K562 treated with DMSO at 1 percent for 24 hours (cell line): ENCODE results near the gene PRRT4. TPM values are rescaled to one million over a fixed set of nuclear protein-coding genes. Genes with fewer than 3 reads are reported as not detected.

ENCODE experiments used
- total RNA-seq: library from RNA; unstranded; fragments of 300-600 nt; gene quantifications from 2 replicates; pipeline ENCODE4 v1.2.3, GENCODE V29; 2022; ENCODE audit warnings: low read depth; ENCODE audit not compliant: insufficient read depth

Gene PRRT4
- total RNA-seq, result not detected in 2 replicates

DNA sequence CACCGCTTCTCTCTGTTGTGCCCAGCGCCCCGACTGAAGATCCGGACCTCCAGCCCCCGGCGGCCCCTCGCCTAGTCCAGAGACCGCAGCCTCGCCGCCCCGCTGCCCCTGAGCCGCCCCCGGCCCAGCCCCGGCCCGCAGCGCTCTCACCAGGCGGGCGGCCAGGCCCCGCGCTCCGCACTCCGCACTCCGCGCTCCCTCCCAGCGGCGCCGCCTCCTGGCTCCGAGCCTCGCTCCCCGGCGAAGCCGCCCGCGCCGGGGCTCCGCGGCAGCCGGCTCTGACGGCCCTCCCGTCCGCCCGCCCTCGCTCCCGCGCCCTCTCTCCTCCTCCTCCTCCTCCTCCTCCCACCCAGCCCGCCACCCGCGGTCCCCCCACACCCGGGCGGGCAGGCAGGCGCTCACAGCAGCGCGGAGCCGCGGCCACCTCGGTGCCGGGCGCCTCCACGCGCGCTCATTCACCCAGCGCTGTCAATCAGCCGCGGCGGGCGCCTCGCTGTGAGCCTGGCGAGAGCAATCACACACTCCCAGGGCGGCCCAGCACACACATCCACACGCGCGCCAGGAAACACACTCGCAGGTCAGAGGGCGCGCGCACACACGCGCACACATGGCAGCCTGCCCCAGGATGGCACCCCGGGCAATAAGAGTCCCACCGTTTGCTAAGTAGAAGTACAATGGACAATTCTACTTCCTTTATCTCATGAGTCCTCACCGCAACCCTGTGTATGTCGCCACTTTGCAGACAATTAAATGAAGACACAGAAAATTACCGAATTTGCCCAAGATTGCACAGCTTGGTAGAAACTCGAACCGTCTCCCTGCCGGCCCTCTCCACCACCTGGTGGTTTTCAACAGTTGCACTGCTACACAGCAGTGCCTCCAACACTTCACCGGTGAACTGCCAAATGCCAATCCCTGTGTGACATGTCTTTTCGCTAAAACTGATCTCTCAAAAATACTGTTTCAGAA, at the start of gene PRRT4:
Gene PRRT4 (minus strand): TSS at position 280 of the 969 bp plus-strand sequence.

DNA sequence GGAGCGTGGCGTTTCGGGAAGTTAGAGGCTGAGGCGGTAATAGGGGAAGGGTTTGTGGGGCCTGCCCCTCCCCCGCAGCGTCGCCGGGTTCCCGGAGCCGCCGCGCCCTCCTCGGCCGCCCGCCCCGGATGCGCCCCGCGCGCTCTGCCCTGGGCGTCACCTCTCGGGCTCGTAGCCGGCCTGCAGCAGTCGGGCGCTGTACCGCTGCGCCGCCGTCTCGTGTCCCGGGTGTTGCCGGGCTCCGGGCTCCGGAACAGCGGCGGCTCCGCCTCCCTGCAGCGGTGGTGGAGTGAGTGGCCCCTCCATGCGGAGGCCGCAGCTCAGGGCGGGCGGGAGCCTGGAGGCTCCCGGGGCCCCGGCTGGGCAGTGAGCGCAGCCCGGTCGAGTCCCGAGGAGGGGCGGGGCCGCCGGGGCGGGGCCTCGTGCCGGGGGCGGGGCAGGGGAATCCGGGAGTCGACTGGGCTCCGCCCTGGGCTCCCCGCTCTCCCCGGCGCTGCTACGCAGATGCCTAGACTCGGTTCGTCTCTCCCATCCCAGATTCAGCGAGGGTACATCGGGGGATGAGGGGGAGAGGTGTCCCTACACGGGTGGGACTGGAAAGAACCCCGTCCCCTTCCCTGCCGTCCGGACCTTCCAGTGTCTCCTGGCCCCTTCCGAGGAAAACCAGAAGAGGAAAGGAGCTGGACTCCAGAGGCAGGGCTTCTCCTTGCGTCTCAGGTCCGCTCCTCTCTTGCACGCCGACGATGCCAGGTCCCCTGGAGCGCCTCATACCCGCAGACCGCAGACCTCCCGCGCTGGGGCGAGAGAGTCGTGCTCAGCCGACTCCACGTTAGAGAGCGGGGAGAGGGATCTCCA, 48.3 kb upstream of the PRRT4 start, which contains the start of gene IMPDH1:
Gene IMPDH1 (minus strand): TSS at position 387 of the 855 bp plus-strand sequence. CDS start 81 bp downstream, at position 306.

DNA sequence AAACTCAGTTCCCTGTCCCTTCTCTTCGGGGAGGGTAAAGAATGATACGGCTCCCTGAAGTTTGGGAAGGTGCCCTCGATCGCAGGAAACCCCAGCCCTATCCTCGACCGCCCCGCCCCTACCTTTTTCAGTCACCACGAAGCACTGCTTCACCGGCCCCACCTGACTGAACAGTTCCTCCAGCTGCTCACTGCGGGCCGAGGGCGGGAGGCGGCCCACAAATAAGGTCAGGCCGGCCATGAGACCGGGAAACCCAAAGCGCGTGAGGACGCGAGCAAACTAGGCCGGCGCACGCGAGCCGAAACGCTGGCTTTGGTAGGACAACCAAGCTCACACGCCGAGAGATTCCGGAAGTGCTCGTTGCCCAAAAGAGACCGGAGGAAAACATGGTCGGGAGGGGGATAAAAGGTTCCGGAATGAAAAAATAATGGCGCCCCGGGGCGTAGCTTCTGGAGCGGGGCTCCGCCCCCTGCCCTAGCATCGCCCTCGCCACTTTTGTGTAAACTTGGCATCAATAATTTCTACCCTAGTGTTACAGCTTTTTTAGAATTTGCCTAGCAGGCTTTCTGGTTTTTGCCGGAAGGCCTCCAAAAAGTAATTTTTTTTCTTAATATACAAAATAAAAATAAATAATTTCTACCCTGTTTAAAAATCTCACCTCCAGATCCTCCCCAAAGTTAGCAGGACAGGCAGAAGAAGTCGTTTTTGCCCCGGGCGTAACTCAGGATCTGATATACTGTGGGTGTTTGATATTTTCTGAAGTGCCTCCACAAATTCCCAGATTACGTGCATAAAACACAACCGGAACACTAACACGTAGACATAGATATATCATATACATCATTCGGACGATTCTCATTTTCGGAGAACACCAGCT, 17.7 kb downstream of the PRRT4 start, which contains the start of gene RBM28:
Gene RBM28 (minus strand): TSS at position 355 of the 877 bp plus-strand sequence. CDS start 115 bp downstream, at position 240.

Other genes starting within 250 kb of the PRRT4 start
- not detected in 2 replicates for gene LEP, start 120.4 kb downstream of the PRRT4 start, total RNA-seq
- 26.2 and 29.7 TPM in 2 replicates for gene RBM28, start 17.8 kb downstream of the PRRT4 start, total RNA-seq
- 80.5 and 88.7 TPM in 2 replicates for gene IMPDH1, start 48.3 kb upstream of the PRRT4 start, total RNA-seq
- gene HILPDA, start 94.2 kb upstream of the PRRT4 start, total RNA-seq, result 16.4 and 18.7 TPM in 2 replicates
- gene METTL2B, start 115.1 kb upstream of the PRRT4 start, total RNA-seq, result 20.3 and 23.4 TPM in 2 replicates